HG03064 (cell line): ENCODE measurements around the gene SLC22A5.

Source experiments
- ATAC-seq: cut with Tn5 transposase; IDR thresholded peaks from one replicate; pipeline ENCODE4 v1.9.1; 2021; ENCODE audit warnings: low read depth; ENCODE audit not compliant: unreplicated experiment

The SLC22A5 gene

DNA sequence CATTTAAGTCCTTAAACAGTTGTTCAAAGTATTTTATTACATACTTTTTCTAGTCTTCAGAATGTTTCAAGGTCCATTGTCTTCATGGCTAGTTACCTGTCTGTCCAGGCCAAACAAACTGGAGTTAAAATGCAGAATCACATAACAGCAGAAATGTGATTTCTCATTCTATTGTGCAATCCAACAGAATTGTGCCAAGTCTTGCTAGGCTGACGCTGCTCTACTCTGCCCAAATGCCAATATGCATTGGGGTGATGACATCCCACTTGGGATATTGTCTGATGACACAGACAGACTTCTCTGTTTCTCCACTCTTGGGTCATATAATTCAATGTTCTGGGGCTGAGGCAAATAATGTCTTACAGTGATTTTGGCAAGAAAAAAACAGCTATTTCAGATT, 5.2 kb upstream of the SLC22A5 start:
- no peak for ATAC-seq

DNA sequence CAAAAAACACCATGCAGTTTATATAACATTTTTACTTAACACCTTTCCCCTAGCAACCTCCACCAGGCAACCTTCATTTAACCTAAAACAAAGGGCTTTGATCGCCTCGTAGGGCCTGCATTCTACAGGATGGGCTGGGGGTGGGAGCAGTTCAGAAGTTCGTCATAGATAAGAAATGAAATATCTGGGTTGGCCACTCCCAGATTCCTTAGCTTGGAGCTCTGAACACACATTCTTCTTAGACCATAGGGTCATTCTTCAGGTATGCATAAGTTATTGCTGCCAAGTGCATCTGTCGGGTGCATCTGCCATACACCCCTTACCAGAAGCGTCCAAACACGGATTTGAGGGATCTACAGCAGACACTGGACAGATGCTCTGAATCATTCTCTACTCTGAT, 4.3 kb upstream of the SLC22A5 start:
- ATAC-seq: no peak

DNA sequence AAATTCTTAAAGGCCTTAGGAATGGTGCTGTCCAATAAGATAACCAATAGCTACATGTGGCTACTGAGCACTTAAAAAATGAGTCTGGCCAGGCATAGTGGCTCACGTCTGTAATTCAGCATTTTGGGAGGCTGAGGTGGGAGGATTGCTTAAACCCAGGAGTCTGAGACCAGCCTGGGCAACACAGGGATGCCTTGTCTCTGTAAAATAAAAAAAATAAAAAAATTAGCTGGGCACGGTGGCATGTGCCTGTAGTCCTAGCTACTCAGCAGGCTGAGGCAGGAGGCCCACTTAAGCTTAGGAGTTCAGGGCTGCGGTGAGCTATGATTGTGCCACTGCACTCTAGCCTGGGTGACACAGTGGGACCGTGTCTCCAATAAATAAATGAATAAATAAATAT, 1.3 kb upstream of the SLC22A5 start:
- no peak for ATAC-seq

DNA sequence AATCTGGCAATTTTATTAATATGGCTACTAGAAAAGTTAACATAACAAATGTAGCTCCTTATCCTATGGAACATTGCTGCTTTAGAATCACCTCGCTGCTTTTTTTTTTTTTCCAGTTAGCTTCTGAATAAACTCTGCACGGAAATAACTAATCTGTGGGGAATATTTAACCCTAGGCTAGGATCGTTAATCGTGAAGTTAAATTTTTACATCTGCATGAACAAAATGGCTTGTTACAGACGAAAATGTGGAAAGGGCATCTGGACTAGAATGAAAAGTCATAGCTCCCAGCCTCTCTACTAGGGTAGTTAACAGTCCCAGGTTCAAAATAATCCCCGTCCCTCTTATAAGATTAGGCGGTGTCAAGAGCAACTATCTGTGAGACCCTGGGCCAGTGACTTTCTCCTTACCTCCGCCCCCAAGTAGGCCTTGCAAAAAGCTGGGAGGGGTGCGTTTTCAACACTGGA, 470 bp upstream of the SLC22A5 start:
- ATAC-seq: peak; percentile 31

DNA sequence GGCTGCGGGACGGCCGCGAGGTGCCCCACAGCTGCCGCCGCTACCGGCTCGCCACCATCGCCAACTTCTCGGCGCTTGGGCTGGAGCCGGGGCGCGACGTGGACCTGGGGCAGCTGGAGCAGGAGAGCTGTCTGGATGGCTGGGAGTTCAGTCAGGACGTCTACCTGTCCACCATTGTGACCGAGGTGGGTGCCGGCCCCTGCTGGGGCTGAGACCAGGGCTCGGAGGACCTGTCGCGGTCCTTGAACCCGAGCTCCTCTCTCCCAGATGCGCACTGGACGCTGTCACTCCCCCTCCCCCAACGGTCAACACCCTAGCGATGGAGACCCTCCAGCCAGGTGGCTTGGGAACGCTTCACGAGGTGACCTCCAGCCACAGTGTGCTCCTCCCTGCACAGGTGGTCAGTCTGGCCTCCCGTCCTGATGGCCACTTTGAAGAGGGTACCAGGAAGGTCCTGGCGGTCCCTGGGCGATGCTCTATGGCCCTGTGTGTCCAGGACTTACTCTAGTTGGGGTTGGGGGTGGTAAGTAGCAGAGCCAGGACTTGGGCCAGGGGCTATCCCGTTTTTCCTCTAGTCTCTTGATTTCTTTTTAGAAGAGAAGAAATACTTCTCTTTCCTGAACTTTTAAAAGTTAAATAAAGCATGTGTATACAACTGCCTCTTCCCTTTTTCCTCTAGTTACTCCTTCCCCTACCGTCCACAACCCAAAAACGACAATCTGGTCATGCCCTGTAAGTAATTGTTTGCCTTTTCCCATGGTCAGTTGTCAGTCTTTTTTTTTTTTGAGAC, 866 bp downstream of the SLC22A5 start:
- no peak for ATAC-seq

DNA sequence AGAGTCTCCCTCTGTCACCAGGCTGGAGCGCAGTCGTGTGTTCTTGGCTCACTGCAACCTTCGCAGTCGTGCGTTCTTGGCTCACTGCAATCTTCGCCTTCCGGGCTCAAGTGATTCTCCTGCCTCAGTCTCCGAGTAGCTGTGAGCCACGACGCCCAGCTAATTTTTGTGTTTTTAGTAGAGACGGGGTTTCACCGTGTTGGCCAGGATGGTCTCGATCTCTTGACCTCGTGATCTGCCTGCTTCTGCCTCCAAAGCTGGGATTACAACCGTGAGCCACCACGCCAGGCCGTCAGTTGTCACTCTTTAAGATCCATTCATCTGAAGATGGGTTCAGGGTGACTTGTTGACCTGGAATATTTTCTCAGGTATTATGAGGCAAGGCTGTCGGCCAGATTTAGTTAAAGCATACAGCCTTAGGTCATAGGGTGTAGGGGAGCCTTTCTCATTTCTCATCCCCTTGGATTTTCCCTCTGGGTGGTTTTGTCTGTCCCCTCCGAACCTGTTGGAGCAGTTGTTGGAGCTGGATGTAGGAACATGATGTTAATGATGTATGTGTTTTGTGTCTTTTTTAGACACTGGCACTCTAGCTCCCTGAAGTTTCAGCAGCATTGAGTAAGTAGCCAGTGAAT, 1.6 kb downstream of the SLC22A5 start:
- no peak for ATAC-seq

DNA sequence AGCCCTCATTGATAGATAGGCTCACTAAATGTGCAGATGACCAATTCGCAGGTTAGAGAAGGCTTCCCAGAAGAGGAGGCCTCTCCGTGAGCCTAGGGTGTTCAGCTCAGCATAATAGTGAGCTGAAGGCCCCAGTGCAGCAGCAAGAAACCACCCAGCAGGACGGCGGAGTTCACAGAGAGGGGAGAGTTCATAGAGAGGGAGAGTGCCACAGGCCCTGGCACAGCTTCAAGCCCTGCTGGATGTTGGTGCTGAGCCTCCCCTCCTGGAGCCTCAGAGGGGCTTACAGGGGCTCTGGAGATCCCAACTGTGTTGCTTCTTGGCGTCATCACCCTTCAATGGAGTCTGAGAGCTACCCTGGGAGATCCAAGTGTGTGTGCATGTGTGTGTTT, 2.1 kb downstream of the SLC22A5 start:
- ATAC-seq: no peak

DNA sequence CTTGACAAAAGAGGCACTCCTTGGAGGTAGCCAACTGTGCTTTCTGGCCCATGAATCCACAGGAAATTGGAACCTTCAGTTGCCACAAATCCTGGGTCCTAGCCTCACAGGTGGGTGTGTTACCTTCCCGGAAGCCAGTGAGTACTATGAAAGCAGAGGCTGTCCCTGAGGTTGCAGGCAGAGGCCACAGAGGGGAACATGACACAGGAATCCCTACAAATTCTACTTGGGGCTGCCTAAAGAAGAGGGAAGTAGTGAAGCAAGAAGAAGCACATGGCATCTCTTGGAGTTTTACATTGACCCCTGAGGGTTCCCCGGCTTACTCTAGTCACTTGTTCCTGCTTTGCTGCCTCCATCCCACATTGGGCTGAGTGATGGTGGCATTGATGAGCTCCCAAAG, 2.6 kb downstream of the SLC22A5 start:
- ATAC-seq: no peak

DNA sequence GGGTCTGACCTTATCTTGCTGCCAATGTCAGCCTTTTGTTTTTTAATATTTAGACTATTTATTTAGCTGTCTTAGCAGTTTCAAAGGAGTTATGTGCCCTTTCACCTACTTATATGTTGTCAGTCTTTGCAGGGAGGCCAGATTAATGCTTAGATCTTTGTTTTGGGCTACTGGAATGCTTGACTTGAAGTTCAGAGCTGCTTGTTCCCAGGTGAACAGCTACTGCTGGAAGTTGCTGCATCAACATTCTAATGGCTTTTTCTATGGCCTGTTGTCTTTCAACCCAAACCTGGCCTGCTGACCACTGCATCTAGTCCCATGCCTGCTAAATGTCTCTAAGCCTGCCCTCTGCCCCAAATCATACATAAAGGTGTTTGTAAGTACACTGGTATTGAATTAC, 3.0 kb downstream of the SLC22A5 start:
- ATAC-seq: no peak

DNA sequence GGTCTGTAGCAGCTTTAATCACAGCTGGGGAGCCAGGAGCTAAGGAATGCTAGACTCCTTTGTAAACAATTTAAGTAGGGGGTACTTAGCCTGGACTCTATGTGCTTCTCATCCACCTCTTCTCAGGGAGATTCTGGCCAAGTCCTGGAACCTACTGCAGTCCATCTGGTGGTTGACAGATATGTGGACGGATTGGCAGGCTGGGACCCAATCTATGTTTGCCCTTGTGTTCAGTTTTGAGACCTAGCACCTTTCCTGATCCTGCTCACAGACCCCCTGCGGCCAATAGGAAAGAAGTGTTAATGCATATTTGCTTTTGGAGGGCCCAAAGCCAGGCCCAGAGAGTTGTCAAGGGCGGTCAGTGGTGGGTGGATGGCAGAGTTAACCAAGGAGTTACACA, 6.4 kb downstream of the SLC22A5 start:
- no peak for ATAC-seq

DNA sequence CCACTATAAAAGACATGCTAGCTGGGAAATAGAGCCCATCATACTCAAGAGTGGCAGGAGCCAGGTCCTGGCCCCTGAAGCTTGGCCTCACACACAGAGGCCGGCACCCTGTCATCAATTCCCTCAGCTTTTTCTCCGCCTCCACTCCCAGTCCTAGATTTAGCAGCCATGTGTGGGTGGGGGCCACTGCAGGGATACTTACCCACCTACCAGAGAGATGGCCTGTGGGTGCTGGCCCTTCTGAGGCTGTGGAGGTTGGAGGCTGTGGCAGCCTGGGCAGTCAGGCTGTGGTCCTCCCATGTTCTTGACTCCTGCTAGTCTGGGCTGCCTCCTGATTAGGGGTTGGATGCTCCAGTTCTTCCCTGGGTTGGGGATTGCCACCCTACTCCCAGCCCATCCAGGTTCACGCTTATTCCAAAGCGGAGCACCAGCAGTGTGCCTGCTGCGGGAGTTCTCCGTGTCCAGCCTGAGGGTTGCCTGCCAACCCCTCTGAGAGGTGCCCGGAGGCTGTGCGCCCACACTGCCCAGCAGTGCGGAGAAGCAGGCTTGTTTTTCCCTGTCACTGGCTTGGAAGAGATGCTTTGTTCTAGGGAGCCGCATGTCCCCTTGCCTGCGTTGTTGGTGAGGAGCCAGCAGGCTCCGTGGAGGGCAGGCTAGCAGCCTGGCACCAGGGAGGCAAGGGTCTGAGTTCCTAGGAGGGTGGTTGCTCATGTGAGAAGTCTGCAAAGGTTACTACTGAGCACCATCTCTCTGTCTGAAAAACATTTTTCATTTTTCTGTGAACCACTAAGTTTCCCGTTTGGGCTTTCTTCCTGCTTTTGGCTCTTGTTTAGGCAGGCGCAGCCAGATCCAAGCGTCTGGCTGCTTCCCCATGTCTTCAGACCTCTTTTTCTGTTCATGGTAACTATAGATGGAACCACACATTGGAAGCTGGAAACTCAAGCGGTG, 7.5 kb downstream of the SLC22A5 start:
- no peak for ATAC-seq

DNA sequence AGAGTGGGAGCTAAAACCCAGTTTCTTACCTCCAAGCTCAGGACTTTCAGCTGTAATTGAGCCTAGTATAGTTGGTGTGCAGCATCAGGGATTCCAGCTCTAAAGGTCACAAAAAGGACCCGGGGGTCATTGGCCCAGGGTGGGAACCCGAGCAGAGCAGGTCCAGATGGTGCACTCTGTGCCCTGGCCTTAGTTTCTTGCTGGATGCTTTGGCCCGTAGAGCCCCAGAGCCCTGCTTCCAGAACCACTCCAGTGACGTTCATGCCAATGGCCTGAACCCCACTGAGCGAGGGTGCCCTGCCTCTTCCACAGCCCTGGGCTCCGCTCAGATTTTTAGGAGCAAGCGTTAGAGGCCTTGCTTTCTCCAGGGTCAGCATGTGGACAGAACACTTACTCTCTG, 8.2 kb downstream of the SLC22A5 start:
- no peak for ATAC-seq

DNA sequence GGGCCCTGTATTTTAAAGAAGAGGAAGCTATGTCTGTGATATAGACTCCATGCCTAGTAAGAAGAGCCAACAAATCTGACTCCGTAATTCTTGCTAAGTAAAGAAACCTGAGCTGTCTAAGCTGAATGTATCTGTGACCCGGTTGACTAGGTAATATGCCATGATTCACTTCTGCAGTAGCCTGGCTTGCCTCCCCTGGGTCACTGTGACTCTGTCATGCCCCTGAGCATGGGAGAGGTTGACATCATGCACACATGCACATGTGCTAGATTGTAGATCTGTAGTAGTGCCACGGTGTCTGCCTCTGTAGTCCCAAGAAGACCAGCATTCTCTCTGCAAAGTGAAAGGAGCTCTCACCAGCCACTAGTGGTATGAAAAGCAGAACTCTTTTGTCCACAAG, 9.1 kb downstream of the SLC22A5 start:
- no peak for ATAC-seq

DNA sequence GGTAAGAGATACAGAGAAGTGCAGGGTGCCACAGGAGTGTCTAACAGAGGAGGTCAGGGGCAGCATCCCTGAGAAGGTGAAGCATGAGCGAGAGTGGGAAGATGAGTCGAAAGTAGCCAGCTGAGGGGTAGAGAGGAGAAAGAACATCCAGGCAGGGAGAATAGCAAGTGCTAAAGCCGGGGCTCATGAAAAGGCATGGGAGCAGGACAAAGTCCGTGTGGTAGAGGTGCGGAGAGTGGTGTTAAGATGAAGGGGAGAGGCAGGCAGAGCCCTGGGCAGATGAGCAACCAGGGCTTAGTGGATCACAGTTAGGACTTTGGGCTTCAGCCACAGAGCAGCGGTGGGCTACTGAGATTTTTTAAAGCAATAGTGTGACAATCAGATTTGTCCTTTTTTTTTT, 10.5 kb downstream of the SLC22A5 start:
- no peak for ATAC-seq

DNA sequence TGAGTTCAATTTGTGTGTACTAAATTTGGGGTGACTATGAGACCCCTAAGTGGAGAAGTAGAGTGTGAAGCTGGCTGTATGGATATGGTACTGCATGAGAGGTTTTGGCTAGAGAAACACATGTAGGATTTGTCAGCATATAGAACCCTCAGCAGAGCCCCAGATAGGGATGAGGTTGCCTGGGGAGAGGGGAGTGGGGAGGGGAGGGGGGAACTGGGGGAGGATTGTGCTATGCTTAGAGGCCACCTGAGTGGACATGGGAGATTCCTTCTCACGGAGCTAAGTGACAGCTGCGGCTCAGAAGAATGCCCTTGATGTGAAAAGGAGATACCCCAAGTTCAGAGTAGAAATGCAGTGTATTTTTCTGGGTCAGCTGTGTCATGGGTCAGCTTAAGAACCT, 11.2 kb downstream of the SLC22A5 start:
- ATAC-seq: no peak

DNA sequence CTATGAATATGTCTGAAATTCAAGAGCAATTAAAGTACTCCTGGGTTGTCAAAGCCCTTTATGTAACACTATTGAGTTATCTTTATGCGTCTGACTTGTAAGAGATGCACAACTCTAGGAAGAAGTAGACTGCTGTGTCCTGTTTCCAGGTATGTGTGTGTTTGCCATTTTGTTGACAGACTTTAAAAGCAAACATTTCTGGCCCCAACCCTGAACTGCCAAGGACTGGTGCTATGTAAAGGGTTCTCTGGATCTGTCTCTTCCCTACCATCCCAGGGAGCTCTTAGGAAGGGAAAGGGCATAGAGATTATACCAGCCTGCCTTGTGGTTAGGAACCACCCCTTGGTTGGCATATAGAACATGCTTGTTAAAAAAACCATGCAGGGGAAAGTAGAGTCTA, 12.1 kb downstream of the SLC22A5 start:
- no peak for ATAC-seq

DNA sequence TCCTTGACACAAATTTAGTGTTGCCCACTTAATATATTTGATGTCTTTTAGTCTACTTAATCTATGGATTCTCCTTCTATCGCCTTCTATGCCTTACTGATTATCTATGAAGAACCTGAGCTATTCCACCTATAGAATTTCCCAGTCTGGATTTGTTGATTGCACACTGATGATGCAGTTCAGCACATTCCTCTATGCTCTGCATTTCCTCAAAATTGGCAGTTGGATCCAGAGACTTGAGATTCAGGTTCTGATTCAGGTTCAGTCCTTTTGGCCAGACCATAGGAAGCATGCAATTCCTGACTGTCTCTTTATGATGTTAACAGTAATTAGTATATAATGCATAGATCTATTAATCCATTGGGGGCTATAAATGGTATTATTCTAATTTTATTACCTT, 13.8 kb downstream of the SLC22A5 start:
- ATAC-seq: no peak

DNA sequence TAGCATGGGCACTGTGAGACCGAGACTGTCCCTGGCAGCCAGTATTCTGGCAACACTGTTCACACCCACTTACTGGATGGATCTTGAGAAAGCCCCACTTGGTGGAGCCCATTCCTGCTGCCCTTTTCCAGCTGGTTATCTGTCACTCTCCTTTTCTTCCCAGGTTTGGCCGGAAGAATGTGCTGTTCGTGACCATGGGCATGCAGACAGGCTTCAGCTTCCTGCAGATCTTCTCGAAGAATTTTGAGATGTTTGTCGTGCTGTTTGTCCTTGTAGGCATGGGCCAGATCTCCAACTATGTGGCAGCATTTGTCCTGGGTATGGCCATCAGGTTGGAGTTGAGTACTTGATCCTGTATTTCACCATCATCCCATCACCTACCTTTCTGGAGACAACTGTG, 14.5 kb downstream of the SLC22A5 start:
- no peak for ATAC-seq

DNA sequence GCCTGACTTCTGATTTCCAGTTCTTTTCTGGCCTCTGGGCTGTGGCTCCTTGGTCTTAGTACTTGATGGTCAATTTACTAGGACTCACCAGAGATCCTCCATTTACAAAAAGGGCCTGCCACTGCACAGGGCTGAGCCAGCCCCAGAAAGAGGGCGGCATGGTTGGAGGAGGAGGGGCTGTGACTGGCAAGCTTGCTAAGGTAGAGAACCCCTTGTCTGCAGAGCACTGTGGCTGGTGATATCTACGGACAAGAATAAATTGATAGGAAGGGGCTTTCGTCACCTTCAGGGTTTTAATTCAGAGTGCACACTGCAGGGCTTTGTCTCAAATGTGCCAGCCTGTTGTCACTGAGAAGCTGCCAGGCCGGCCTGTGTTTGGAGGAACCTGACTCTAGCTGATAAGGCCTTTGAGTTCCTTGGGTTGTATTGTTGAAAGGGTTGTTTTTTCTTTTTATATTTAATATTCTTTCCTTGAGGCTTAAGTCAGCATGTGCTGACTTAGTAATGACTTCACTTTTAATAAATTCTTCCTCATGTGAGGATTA, 15.1 kb downstream of the SLC22A5 start:
- no peak for ATAC-seq

DNA sequence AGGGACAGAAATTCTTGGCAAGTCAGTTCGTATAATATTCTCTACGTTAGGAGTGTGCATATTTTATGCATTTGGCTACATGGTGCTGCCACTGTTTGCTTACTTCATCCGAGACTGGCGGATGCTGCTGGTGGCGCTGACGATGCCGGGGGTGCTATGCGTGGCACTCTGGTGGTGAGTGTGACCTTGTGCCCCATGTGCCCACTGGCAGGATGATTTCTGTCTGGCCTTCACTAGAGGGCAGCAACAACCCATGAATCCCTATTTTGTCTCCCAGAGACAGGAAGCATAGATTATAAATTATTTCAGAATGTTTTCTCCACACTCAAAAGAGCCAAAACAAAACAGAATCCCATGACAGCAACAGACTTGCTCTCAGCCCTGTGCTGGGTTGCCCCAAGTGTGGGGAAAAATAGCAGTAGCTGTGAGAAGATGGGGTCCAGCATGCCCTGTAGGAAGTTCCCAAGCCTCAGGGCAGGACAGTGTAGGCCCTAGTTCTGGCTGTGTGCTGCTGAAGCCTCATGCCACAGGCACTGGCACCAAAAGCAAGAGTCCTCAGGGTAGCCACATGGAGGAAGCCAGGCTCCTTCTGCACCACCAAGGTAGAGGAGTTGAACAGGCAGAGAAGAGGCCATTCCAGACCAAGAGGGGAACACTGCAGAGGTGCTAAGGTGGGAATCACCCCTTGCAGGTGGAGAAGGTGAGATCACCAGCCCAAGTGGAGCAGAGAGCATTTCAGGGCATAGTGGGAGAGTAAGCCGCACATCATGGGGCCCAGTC, 16.0 kb downstream of the SLC22A5 start:
- no peak for ATAC-seq
